HCT116 (cell line): Measurements from ENCODE around the gene KIF3C. TPM values are rescaled to one million over a fixed set of nuclear protein-coding genes. Genes with fewer than 3 reads are reported as not detected.

Experiments used
- ATAC-seq: fragments of 200-7000 bp; cut with Tn5 transposase; 2 replicates; pipeline ENCODE4 v1.9.1; 2020; ENCODE audit warnings: mild to moderate bottlenecking, moderate library complexity
- BruUV-seq: library from RNA; stranded (reverse); fragments of 400-500 nt; replicated peaks from 2 replicates; lab custom pipeline; 2021; lab: Mats Ljungman, UMichigan
- CTCF ChIA-PET: fragments of 300-600 bp; sonication (Branson Sonifier 250); formaldehyde crosslinking; loops from one replicate; lab custom pipeline; 2021; ENCODE audit warnings: antibody characterized with exemption; lab: Charles Lee
- POLR2A ChIA-PET: fragments of 300-600, 350-600 bp; sonication (Branson Sonifier 250); formaldehyde crosslinking; loops from one replicate; lab custom pipeline; 2021; ENCODE audit warnings: antibody characterized with exemption; lab: Charles Lee
- RAD21 ChIA-PET, 2 experiments: fragments of 300-600 bp; sonication (Branson Sonifier 250); formaldehyde crosslinking; loops; one replicate each; lab custom pipeline; 2023; ENCODE audit warnings: low total read pairs in 2 of 2; ENCODE audit not compliant: uncharacterized antibody in 2 of 2, unreplicated experiment in 2 of 2, low non-redundant PET in 1 of 2; lab: Charles Lee
- DNase-seq: peaks from one replicate; pipeline ENCODE4 v3.0.0-alpha.2; 2010; ENCODE audit warnings: low read depth, low spot score
- H2AFZ ChIP-seq: fragments of 200-600 bp; shearing (Covaris generic), sonication (generic); 2 replicates; pipeline ENCODE4 v1.6.1; 2017; ENCODE audit warnings: low read depth, mixed run types, mixed read lengths, antibody characterized with exemption, low read length; ENCODE audit not compliant: poor library complexity, severe bottlenecking
- H3K27ac ChIP-seq: 2 replicates; pipeline ENCODE4 v1.5.1; 2012; ENCODE audit warnings: low read depth, low read length
- H3K27me3 ChIP-seq: fragments of 200-600 bp; sonication (generic); 2 replicates; pipeline ENCODE4 v1.6.1; 2016; ENCODE audit warnings: mixed run types, low read length, mixed read lengths; ENCODE audit not compliant: insufficient read depth
- H3K36me3 ChIP-seq, 2 experiments: fragments of 200-500 bp in 1 of 2; fragments of 200-600 bp in 1 of 2; sonication (Bioruptor generic) in 1 of 2; sonication (generic) in 1 of 2; 2 replicates each; pipeline versions ENCODE4 v1.5.1 to v1.6.1; 2014 to 2016; ENCODE audit warnings: low read length in 2 of 2, inconsistent platforms in 1 of 2, mixed read lengths in 1 of 2, mixed run types in 1 of 2; ENCODE audit not compliant: insufficient read depth in 2 of 2, control insufficient read depth in 1 of 2
- H3K4me1 ChIP-seq, 2 experiments: fragments of 200-600 bp in 1 of 2; sonication (generic) in 1 of 2; 2 replicates each; pipeline versions ENCODE4 v1.5.1 to v1.6.1; 2012 to 2017; ENCODE audit warnings: low read length in 2 of 2, inconsistent platforms in 1 of 2, mild to moderate bottlenecking in 1 of 2, mixed read lengths in 1 of 2, mixed run types in 1 of 2, moderate library complexity in 1 of 2; ENCODE audit not compliant: insufficient read depth in 2 of 2, control insufficient read depth in 1 of 2
- H3K4me2 ChIP-seq: fragments of 200-600 bp; sonication (generic); 2 replicates; pipeline ENCODE4 v1.6.1; 2017; ENCODE audit warnings: mixed run types, low read length, mixed read lengths
- H3K4me3 ChIP-seq, 2 experiments: fragments of 200-600 bp in 1 of 2; sonication (generic) in 1 of 2; replicated peaks in 1 of 2; 2 replicates each; pipeline ENCODE4 v1.5.1; 2011 to 2016; ENCODE audit warnings: low read length in 2 of 2, control low read depth in 1 of 2, low read depth in 1 of 2, mild to moderate bottlenecking in 1 of 2, mixed read lengths in 1 of 2, mixed run types in 1 of 2
- H3K79me2 ChIP-seq: fragments of 200-600 bp; sonication (generic); 2 replicates; pipeline ENCODE4 v1.6.1; 2017; ENCODE audit warnings: mild to moderate bottlenecking, mixed run types, low read length, moderate library complexity, mixed read lengths; ENCODE audit not compliant: insufficient read depth
- H3K9ac ChIP-seq: fragments of 200-600 bp; sonication (generic); 2 replicates; pipeline ENCODE4 v1.6.1; 2016; ENCODE audit warnings: low read length, mixed read lengths
- H3K9me2 ChIP-seq: fragments of 200-600 bp; sonication (generic), shearing (Covaris generic); 2 replicates; pipeline ENCODE4 v1.6.1; 2017; ENCODE audit warnings: mixed run types, mild to moderate bottlenecking, moderate library complexity; ENCODE audit not compliant: insufficient read depth
- H3K9me3 ChIP-seq, 2 experiments: fragments of 200-500 bp in 1 of 2; fragments of 200-600 bp in 1 of 2; sonication (Bioruptor generic) in 1 of 2; sonication (generic) in 1 of 2; 2 replicates each; pipeline ENCODE4 v1.6.1; 2014 to 2017; ENCODE audit warnings: low read length in 2 of 2, mixed read lengths in 2 of 2, inconsistent platforms in 1 of 2, low read depth in 1 of 2, mild to moderate bottlenecking in 1 of 2, mixed run types in 1 of 2, moderate library complexity in 1 of 2; ENCODE audit not compliant: control insufficient read depth in 1 of 2, insufficient read depth in 1 of 2
- H4K20me1 ChIP-seq: fragments of 200-600 bp; sonication (generic), shearing (Covaris generic); 2 replicates; pipeline ENCODE4 v1.6.1; 2017; ENCODE audit warnings: mixed run types, mild to moderate bottlenecking, moderate library complexity; ENCODE audit not compliant: insufficient read depth
- CBX3 ChIP-seq: IDR thresholded peaks from 2 replicates; pipeline ENCODE4 v1.6.1; 2012; ENCODE audit warnings: low read depth
- CEBPB ChIP-seq: IDR thresholded peaks from 2 replicates; pipeline ENCODE4 v1.6.1; 2012; ENCODE audit warnings: low read depth
- EGR1 ChIP-seq: IDR thresholded peaks from 2 replicates; pipeline ENCODE4 v1.6.1; 2012; ENCODE audit warnings: low read depth
- EZH2phosphoT487 ChIP-seq: fragments of 200-600 bp; IDR thresholded peaks from 2 replicates; pipeline ENCODE4 v1.6.1; 2018; ENCODE audit warnings: antibody characterized with exemption, borderline replicate concordance
- FOSL1 ChIP-seq: IDR thresholded peaks from 2 replicates; pipeline ENCODE4 v1.6.1; 2012; ENCODE audit warnings: low read depth
- JUND ChIP-seq: IDR thresholded peaks from 2 replicates; pipeline ENCODE4 v1.6.1; 2012
- POLR2A ChIP-seq: IDR thresholded peaks from 2 replicates; pipeline ENCODE4 v1.7.0; 2011; ENCODE audit warnings: borderline replicate concordance; ENCODE audit not compliant: insufficient read depth, insufficient read length; ENCODE audit errors: extremely low read depth
- POLR2AphosphoS5 ChIP-seq: IDR thresholded peaks from 2 replicates; pipeline ENCODE4 v1.6.1; 2011; ENCODE audit warnings: mild to moderate bottlenecking, low read depth, low read length, moderate library complexity
- RAD21 ChIP-seq: IDR thresholded peaks from 2 replicates; pipeline ENCODE4 v1.6.1; 2012; ENCODE audit warnings: low read depth, mild to moderate bottlenecking
- REST ChIP-seq: IDR thresholded peaks from 2 replicates; pipeline ENCODE4 v1.6.1; 2012; ENCODE audit warnings: low read depth
- SIN3A ChIP-seq: IDR thresholded peaks from 2 replicates; pipeline ENCODE4 v1.6.1; 2012; ENCODE audit warnings: low read depth
- SRF ChIP-seq: IDR thresholded peaks from 2 replicates; pipeline ENCODE4 v1.6.1; 2012; ENCODE audit warnings: low read depth
- ZFX ChIP-seq: fragments of 450-650 bp; IDR thresholded peaks from 2 replicates; pipeline ENCODE4 v1.6.1; 2017
- intact Hi-C: fragments of 100-400 bp; cut with micrococcal nuclease; formaldehyde crosslinking; loops from 2 replicates; pipeline ENCODE4 v1.10.0; 2022
- total RNA-seq: library from RNA; stranded (reverse); gene quantifications from one replicate; pipeline ENCODE4 v1.2.1, GENCODE V29; 2021; ENCODE audit not compliant: unreplicated experiment
- TF ChIP-seq, protein P1 (sequence below): IDR thresholded peaks from 2 replicates; pipeline ENCODE4 v1.6.1; 2011; ENCODE audit warnings: mild to moderate bottlenecking, low read length, moderate library complexity; ENCODE audit not compliant: insufficient replicate concordance; ENCODE audit errors: extremely low read depth

The KIF3C gene
- total RNA-seq, 1 experiment from 2014 or later = 5.4 TPM

- Histone ChIP-seq H3K9me3 (no peaks in the 10 kb centered on the region), H3K4me2 (no peak overlapping the region), H2AFZ (no peak overlapping the region), H3K4me3 (no peak overlapping the region), H3K9ac (no peak overlapping the region), H4K20me1 (no peaks in the 10 kb centered on the region), H3K36me3 (no peaks in the 10 kb centered on the region), H3K27me3 (no peaks in the 10 kb centered on the region), H3K4me1 (peaks cover 0 to 6% of the 10 kb centered on the region in 2 experiments; a peak in 1 of 4 replicates), H3K9me2 (no peaks in the 10 kb centered on the region), H3K27ac (no peak overlapping the region), H3K79me2 (no peaks in the 10 kb centered on the region)
- no TSS peak for BruUV-seq
- POLR2A ChIA-PET = no interaction called here
- no peak for ATAC-seq
- TF ChIP-seq POLR2A (no peak), SIN3A (no peak), ZFX (no peak), FOSL1 (no peak), CBX3 (no peak), JUND (no peak), EZH2phosphoT487 (no peak), CEBPB (no peak), REST (no peak), EGR1 (no peak), RAD21 (no peak), SRF (no peak), POLR2AphosphoS5 (no peak)
- TF ChIP-seq, protein P1, sequence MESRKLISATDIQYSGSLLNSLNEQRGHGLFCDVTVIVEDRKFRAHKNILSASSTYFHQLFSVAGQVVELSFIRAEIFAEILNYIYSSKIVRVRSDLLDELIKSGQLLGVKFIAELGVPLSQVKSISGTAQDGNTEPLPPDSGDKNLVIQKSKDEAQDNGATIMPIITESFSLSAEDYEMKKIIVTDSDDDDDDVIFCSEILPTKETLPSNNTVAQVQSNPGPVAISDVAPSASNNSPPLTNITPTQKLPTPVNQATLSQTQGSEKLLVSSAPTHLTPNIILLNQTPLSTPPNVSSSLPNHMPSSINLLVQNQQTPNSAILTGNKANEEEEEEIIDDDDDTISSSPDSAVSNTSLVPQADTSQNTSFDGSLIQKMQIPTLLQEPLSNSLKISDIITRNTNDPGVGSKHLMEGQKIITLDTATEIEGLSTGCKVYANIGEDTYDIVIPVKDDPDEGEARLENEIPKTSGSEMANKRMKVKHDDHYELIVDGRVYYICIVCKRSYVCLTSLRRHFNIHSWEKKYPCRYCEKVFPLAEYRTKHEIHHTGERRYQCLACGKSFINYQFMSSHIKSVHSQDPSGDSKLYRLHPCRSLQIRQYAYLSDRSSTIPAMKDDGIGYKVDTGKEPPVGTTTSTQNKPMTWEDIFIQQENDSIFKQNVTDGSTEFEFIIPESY = no peak
- RAD21 ChIA-PET = no interaction called here
- DNase-seq = no peak
- intact Hi-C loops = loop anchor here (10.0 kb wide), 1 partner anchor 617 kb away; no protein-coding TSS in a partner anchor
- CTCF ChIA-PET = no interaction called here
These were observed 24.6 kb downstream of the KIF3C start for GRCh38 chr2:25957743-25958142.
